Spleen (tissue), 11 donors: Measurements from ENCODE around the gene SCLT1. TPM values are rescaled to one million over a fixed set of nuclear protein-coding genes. Genes with fewer than 3 reads are reported as not detected.

Source experiments
- DNase-seq: peaks from one replicate; pipeline ENCODE4 v3.0.0-alpha.2; 2020
- H3K27ac ChIP-seq, 8 donors: fragments of 200-600 bp; sonication (generic) in 7 of 8; 1 replicate in 4 of 8; 2 replicates in 4 of 8; pipeline versions ENCODE4 v1.5.0 to v1.8.0; 2016 to 2021; ENCODE audit warnings: inconsistent platforms in 4 of 8, mild to moderate bottlenecking in 4 of 8, moderate library complexity in 1 of 8
- H3K27me3 ChIP-seq, 7 donors: fragments of 200-600 bp; sonication (generic) in 6 of 7; replicated peaks in 1 of 7; 1 replicate in 4 of 7; 2 replicates in 3 of 7; pipeline versions ENCODE4 v1.5.0 to v1.8.0; 2016 to 2021; ENCODE audit warnings: inconsistent platforms in 3 of 7, mild to moderate bottlenecking in 1 of 7
- H3K36me3 ChIP-seq, 6 donors: fragments of 200-600 bp; sonication (generic) in 5 of 6; 1 replicate in 4 of 6; 2 replicates in 2 of 6; pipeline versions ENCODE4 v1.5.0 to v1.8.0; 2016 to 2021; ENCODE audit warnings: inconsistent platforms in 2 of 6
- H3K4me1 ChIP-seq, 6 donors: fragments of 200-600 bp; sonication (generic) in 5 of 6; 1 replicate in 3 of 6; 2 replicates in 3 of 6; pipeline versions ENCODE4 v1.5.0 to v1.8.0; 2016 to 2021; ENCODE audit warnings: inconsistent platforms in 3 of 6
- H3K4me3 ChIP-seq, 8 donors: fragments of 200-600 bp; sonication (generic) in 7 of 8; 1 replicate in 4 of 8; 2 replicates in 4 of 8; pipeline versions ENCODE4 v1.5.0 to v1.8.0; 2016 to 2021; ENCODE audit warnings: inconsistent platforms in 4 of 8, mild to moderate bottlenecking in 4 of 8, moderate library complexity in 2 of 8
- H3K9me3 ChIP-seq, 8 donors: fragments of 200-600 bp; sonication (generic) in 7 of 8; 1 replicate in 4 of 8; 2 replicates in 4 of 8; pipeline versions ENCODE4 v1.5.0 to v1.8.0; 2016 to 2021; ENCODE audit warnings: inconsistent platforms in 4 of 8
- POLR2A ChIP-seq, 3 donors: fragments of 450-650 bp; IDR thresholded peaks; one replicate each; pipeline ENCODE4 v1.5.1; 2017; ENCODE audit warnings: antibody characterized with exemption in 3 of 3, mild to moderate bottlenecking in 1 of 3
- POLR2AphosphoS5 ChIP-seq, 3 donors: sonication (generic); formaldehyde crosslinking; IDR thresholded peaks; one replicate each; pipeline ENCODE4 v1.5.1; 2017; ENCODE audit warnings: antibody characterized with exemption in 3 of 3
- WGBS, 5 donors: extraction: QIAGEN DNeasy Blood & Tissue Kit in 3 of 5; methylation state at CpG; one replicate each; pipeline versions ENCODE4 v1.1.5 to v1.1.7; 2013 to 2018; 5-methylcytosine and 5-hydroxymethylcytosine counted together
- intact Hi-C: fragments of 100-400 bp; cut with DNase I; formaldehyde crosslinking; loops from one replicate; pipeline ENCODE4 v1.15.0; 2023; ENCODE audit warnings: low total_unique reads
- polyA plus RNA-seq, 3 donors: library from polyadenylated mRNA; stranded (reverse); fragments of 200-250 nt; gene quantifications; one replicate each; pipeline ENCODE4 v1.2.1, GENCODE V29; 2013
- total RNA-seq, 7 donors: library from RNA; depleted of rRNA in 3 of 7; stranded (reverse); fragments of >200 nt in 3 of 7; fragmentation: NEBNext Ultra II Directional in 4 of 7; extraction: Animal tissue kit (Norgen Biotek cat#: 25700) in 4 of 7; gene quantifications; one replicate each; pipeline versions ENCODE4 v1.1.0 to v1.2.1, GENCODE V29; 2016 to 2021
- TF ChIP-seq, protein P1 (sequence below), 11 experiments: fragments of 200-600 bp in 7 of 11; fragments of 450-650 bp in 4 of 11; sonication (generic) in 4 of 11; IDR thresholded peaks in 8 of 11; conservative IDR thresholded peaks in 3 of 11; 1 replicate in 7 of 11; 2 replicates in 4 of 11; pipeline versions ENCODE4 v1.4.0 to v1.8.0; 2016 to 2021; ENCODE audit warnings: antibody characterized with exemption in 11 of 11, inconsistent platforms in 4 of 11, mild to moderate bottlenecking in 1 of 11
- donor health status: healthy with polysubstance abuse.
- donor health status: DM: no; HTN: no; CAD: no; lungs with moderate emphysema.
- donor health status: DM: no; HTN: no; CAD: no.
- donor health status: Bipolar disorder and iron deficiency.
- donor health status: healthy.
- donor health status: DM: no; HTN: no; CAD: no.
- donor health status: DM: yes; HTN: yes; CAD: no.

The SCLT1 gene
- total and polyA plus RNA-seq, 10 donors: 6.7 to 43.7 (median 30.3) TPM

DNA sequence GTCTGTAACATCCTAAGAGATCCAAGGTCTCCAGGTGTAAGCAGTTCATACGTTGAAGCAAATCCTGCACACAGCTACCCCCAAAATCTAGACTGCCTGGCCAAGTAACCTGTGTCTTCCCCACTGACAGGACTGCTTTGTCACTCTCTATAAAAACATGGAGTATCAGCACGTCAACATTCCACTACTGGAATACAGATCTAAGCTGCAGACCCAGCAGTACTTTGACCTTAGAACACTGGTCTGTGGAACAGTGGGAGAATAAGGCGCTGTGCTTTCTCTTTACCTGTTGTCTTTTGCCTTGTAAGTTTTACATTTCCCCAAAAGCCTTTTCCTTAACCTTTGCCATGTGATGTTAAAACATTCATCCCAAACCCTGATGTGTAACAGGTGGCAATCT lies 146.4 kb downstream of the SCLT1 start:
- no peaks in the 10 kb centered on the region for H3K4me1 ChIP-seq
- no peak overlapping the region for H3K27ac ChIP-seq
- WGBS, 5 donors: 90 to 100% (median 97%) methylated on average over 3 of the region's 3 CpGs
- intact Hi-C loops: no loop called here
- H3K27me3 ChIP-seq: no peaks in the 10 kb centered on the region
- H3K4me3 ChIP-seq: no peak overlapping the region
- TF ChIP-seq POLR2A (IDR thresholded peaks at IDR 0.05) (no peak), POLR2AphosphoS5 (IDR thresholded peaks at IDR 0.05) (no peak)
- TF ChIP-seq, protein P1, sequence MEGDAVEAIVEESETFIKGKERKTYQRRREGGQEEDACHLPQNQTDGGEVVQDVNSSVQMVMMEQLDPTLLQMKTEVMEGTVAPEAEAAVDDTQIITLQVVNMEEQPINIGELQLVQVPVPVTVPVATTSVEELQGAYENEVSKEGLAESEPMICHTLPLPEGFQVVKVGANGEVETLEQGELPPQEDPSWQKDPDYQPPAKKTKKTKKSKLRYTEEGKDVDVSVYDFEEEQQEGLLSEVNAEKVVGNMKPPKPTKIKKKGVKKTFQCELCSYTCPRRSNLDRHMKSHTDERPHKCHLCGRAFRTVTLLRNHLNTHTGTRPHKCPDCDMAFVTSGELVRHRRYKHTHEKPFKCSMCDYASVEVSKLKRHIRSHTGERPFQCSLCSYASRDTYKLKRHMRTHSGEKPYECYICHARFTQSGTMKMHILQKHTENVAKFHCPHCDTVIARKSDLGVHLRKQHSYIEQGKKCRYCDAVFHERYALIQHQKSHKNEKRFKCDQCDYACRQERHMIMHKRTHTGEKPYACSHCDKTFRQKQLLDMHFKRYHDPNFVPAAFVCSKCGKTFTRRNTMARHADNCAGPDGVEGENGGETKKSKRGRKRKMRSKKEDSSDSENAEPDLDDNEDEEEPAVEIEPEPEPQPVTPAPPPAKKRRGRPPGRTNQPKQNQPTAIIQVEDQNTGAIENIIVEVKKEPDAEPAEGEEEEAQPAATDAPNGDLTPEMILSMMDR (IDR thresholded peaks at IDR 0.05 in 8 of 11, conservative IDR thresholded peaks at IDR 0.05 in 3 of 11): no peak
- peaks cover 0 to 18% (median 5%) of the 10 kb centered on the region in 8 donors for H3K9me3 ChIP-seq
- H3K36me3 ChIP-seq: peaks cover 0 to 89% (median 25%) of the 10 kb centered on the region in 6 donors
- no peak for DNase-seq

- no peak overlapping the region for H3K4me3 ChIP-seq
- H3K27ac ChIP-seq: no peak overlapping the region
- H3K9me3 ChIP-seq: peaks cover 0 to 18% (median 6%) of the 10 kb centered on the region in 8 donors
- no peaks in the 10 kb centered on the region for H3K27me3 ChIP-seq
- no peaks in the 10 kb centered on the region for H3K4me1 ChIP-seq
- intact Hi-C loops: no loop called here
- WGBS, 5 donors: 78 to 93% (median 86%) methylated on average over 1 of the region's 1 CpG
- no peak for DNase-seq
- peaks cover 0 to 85% (median 25%) of the 10 kb centered on the region in 6 donors for H3K36me3 ChIP-seq
- TF ChIP-seq POLR2A (IDR thresholded peaks at IDR 0.05): no peak
- TF ChIP-seq, protein P1 (IDR thresholded peaks at IDR 0.05 in 8 of 11, conservative IDR thresholded peaks at IDR 0.05 in 3 of 11): no peak
- TF ChIP-seq POLR2AphosphoS5 (IDR thresholded peaks at IDR 0.05): no peak
These were observed 150.7 kb downstream of the SCLT1 start for GRCh38 chr4:128942607-128943006.

- Histone ChIP-seq H3K27ac (no peak overlapping the region), H3K4me3 (no peak overlapping the region), H3K9me3 (peaks cover 0 to 18% (median 6%) of the 10 kb centered on the region in 8 donors), H3K36me3 (peaks cover 0 to 84% (median 24%) of the 10 kb centered on the region in 6 donors), H3K27me3 (no peaks in the 10 kb centered on the region), H3K4me1 (no peaks in the 10 kb centered on the region)
- DNase-seq: no peak
- 86 to 93% (median 88%) methylated on average over 2 of the region's 2 CpGs for WGBS, 5 donors
- no peak for TF ChIP-seq POLR2A (IDR thresholded peaks at IDR 0.05)
- TF ChIP-seq, protein P1 (IDR thresholded peaks at IDR 0.05 in 8 of 11, conservative IDR thresholded peaks at IDR 0.05 in 3 of 11): no peak
- no peak for TF ChIP-seq POLR2AphosphoS5 (IDR thresholded peaks at IDR 0.05)
- intact Hi-C loops: no loop called here
These were observed 152.4 kb downstream of the SCLT1 start for GRCh38 chr4:128940971-128941370.

GRCh38 chr4:128930051-128930450 lies 163.3 kb downstream of the SCLT1 start:
- H3K4me3 ChIP-seq: no peak overlapping the region
- WGBS, 5 donors: 50 to 76% (median 68%) methylated on average over 3 of the region's 3 CpGs
- no peaks in the 10 kb centered on the region for H3K27me3 ChIP-seq
- no peak for DNase-seq
- no peak overlapping the region for H3K27ac ChIP-seq
- peaks cover 0 to 4% (median 0%) of the 10 kb centered on the region in 6 donors for H3K4me1 ChIP-seq
- H3K9me3 ChIP-seq: peaks cover 0 to 10% (median 5%) of the 10 kb centered on the region in 8 donors
- intact Hi-C loops: no loop called here
- TF ChIP-seq, protein P1 (IDR thresholded peaks at IDR 0.05 in 8 of 11, conservative IDR thresholded peaks at IDR 0.05 in 3 of 11): no peak
- H3K36me3 ChIP-seq: peaks cover 0 to 47% (median 7%) of the 10 kb centered on the region in 6 donors
